GM21576 (cell line): Measurements from ENCODE around the gene MRPL49.

ENCODE experiments used
- ATAC-seq: cut with Tn5 transposase; IDR thresholded peaks from one replicate; pipeline ENCODE4 v1.9.1; 2021; ENCODE audit warnings: mild to moderate bottlenecking, moderate library complexity; ENCODE audit not compliant: unreplicated experiment

The MRPL49 gene

DNA sequence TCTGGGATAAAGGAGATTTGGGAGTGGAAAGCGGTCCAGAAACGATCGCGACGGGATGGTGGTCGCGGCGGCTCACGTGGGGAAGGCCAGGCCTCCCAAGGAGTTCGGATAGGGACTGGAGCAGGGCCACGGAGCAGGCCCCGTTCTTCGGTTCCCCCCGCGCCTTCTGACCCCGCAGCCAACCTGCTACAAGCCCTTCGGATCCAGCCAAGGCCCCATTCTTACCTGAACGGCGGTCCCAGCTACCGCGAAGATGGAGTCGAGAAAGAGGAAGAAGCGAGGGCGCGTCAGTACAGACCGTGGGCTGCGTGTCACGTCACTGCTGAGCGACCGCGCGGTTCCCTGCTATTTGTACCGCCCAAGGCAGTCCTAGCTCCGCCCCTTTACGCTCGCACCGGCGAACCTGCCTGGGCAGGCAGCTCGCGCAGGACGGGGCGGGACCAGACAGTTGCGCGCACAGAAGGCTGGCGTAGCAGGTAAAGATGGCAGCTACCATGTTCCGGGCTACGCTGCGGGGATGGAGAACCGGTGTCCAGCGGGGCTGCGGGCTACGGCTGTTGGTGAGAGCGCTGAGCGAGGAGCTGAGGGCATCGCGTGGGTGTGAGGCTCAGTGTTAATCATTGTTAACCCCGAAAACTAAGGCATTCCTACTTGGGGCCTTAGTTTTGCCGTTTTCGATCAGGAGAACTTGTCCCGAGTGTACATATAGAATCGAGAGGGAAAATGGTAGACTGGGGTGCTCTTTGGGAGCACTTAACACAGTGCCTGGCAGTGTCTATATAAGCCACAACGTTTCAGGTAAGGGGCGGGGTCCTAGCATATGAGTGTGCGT, at the start of gene MRPL49, which contains the start of gene FAU:
TSS of gene MRPL49 (plus strand) at position 457 of the 832 bp plus-strand sequence. CDS start at position 483, 26 bp downstream.
TSS of gene FAU (minus strand) at position 270 of the 832 bp plus-strand sequence. CDS start 321 bp downstream, outside the sequence.
- ATAC-seq, result peak; percentile 64

DNA sequence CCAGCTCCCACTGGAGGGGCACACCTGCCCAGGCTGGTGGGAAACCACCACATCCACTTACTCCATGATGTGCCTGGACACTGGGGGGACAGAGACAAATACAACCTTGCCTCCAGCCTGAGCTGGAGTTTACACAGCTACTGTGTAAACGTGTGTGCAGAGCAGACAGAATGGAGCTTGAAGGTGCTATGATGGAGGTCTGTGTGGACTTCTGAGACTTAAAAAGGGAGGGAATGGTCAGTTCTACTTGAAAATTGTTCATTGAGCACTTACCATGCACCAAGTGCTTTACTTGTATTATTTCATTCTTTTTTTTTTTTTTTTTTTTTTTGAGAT, 49.5 kb upstream of the MRPL49 start:
- ATAC-seq, result no peak

DNA sequence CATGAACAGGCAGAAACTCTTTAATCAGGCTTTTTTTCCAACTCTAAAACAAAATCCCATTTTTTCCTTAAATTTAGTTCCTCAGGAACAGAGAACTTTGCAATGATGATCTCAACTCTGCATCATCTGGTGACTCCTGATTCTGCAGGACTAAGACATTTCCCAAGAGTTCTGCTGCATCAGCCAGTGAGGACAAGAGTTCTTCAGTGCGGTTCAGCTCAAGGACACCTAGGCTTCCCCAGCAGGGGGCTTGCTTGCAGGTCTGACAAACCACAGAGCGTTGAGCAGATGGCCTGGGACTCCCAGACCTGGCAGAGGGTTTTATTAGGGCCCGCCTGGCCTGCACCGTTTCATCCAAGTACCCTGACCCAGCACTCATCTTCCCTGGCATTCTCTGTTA, 44.7 kb upstream of the MRPL49 start:
- no peak for ATAC-seq

DNA sequence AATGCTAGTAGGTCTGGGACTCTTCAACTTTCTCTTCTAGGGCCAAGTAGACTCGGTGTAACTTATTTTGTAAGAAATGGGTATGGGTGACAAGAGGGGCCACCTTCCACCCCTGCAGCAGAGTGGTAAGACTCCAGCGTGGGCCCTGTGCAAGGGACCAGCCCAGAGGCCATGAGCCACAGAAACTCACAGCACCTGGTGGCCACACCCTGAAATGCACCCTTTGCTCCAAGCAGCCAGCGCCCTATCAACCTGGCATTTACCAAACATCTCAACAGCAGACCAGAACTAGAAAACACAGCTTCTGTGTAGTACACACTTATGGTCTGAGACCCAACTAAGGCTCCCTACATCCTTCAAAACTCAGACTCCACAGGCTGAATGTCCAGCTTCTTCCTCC, 44.0 kb upstream of the MRPL49 start:
- no peak for ATAC-seq

DNA sequence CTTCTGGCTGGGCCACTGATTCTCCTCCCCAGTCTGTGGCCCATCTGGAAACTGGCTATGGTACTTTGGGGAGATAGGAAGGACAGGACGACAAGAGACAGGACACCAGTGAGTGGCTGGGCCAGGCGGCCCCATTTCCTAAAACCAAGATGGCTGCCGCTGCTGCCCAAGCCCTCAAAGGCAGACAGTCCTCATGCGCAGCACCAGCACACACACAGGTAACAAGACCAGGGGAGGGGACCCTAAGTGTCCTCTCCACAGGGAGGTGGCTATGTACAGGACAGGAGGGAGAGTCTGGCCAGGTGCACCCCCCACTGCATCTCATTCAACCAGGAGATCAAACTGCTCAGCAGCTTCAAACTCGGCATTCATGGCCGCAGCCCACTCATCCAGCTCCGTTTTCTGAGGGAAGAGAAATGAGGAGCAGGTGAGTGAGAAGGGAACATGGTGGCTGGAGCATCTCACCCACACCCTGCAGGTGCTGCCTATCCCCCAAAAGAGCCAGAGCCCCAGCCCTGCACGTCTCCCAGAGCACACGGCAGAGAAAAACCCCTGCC, 43.3 kb upstream of the MRPL49 start:
- ATAC-seq, result no peak

DNA sequence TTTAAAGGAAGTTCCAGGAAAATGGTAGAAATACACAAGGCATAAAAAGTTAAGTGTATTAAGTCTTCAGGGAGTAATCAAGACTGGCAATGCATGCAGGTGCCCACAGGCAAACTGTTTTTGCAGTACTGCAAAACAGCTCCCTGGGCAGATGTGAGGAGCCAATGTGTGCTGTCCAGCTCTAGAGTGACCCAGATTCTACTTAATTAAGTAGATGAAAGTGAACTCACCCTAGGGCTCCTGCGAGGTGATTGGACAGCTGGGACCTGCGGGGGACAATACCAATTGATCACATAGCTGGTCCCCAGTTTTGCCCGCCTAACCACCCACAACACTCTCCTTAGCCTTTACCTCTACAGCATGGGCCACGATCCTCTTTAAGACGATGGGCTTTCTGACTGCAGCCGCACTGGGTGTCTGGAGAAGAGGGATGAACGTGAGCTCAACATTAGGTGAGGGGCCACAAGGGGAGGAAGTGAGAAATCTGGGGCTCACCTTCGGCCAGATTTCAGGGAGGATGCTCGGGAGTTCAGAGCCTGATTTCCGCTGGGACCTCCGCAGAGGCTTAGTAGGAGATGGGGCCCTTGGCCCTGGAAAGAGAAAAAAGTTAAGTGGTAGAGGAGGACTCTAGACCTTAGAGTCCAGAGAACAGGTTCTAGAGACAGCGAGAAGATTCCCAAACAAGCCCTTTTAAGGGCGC, 38.8 kb upstream of the MRPL49 start:
- ATAC-seq, result peak; percentile 11

DNA sequence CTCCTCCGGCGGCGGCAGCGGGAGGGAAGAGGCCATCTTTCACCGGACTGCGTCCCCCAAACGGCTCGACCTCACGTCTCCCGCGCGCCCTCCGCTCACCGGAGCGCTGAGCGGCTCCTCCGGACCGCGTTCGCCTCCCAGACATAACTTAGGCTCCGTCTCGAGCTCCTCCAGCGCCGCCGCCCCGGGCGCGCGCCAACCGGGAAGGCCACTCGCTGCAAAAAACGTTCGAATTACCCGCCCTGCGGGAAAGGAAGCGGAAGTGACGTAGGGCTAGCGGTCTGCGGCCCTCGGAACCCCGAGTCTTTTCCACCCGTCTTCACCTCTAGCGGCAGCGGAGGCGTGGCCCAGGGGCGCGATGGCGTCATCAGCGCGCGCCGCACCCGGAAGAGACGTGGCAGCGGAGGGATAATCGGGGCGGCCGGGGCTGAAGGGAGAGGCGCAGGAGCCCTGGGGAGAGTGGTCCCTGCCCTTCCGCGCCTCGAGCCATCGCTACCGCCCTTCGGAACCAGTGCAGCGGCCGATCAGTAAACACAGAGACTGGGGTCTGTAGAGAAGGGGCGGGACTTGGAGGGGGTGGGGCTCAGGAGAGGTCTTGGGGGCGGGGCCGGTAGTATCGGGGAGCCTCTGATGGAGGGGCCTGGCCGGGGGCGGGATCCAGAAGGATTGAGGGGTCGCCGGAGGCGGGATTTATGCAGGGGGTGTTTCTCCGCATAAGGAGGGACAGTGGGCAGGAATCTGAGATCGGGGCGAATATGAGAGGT, 38.1 kb upstream of the MRPL49 start, which contains the start of the genes CDCA5 and ZFPL1:
TSS of gene CDCA5 (minus strand) at position 207 of the 764 bp plus-strand sequence. CDS start at position 145, 62 bp downstream.
TSS of gene ZFPL1 (plus strand) at position 389 of the 764 bp plus-strand sequence. CDS start 477 bp downstream, outside the sequence.
- peak; percentile 71 for ATAC-seq

DNA sequence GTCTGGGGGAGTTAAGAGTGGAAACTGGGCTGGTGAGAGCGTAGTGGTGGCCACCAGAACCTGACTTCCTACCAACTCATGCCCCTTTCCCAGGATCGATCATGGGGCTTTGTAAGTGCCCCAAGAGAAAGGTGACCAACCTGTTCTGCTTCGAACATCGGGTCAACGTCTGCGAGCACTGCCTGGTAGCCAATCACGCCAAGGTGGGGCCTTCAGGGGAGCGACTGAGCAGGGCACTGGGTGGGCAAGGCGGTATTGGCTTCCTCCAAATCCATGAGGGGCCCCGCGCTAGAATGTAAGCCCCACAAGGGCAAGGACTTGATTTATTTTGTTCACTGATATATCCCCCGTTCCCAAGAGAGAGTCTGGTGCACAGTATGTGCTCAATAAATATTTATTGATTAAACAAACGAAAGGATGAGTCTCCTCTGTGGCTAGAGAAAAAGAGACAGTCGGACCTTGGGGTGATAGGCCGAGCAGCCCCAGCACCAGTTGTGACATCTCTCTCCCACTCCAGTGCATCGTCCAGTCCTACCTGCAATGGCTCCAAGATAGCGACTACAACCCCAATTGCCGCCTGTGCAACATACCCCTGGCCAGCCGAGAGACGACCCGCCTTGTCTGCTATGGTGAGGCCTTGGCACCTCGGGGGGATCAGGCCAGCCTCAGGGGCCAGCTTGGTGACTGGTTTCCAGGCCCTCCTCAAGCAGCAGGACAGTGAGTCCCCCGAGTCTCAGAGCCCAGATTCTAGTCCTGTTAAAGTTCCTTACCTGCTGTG, 37.3 kb upstream of the MRPL49 start:
- ATAC-seq, result no peak

DNA sequence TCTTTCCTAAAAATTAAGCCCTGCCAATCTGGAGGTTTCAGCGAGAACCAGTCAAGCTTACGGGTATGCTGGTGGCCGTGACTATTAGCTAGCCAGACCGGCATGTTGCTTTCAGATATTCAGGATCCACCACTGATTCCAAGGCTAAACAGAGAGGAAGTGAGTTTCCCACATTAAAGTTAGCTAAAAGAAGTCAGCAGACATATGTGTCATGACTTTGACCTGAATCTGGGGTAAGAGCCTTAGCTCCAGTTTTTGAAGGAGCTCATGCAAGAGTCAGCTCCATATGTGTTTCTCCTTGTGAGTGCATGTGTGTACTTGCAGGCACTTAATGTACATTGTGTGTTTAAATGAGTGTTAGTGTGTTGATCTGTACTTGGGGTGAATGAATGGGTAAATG, 36.7 kb upstream of the MRPL49 start:
- no peak for ATAC-seq

DNA sequence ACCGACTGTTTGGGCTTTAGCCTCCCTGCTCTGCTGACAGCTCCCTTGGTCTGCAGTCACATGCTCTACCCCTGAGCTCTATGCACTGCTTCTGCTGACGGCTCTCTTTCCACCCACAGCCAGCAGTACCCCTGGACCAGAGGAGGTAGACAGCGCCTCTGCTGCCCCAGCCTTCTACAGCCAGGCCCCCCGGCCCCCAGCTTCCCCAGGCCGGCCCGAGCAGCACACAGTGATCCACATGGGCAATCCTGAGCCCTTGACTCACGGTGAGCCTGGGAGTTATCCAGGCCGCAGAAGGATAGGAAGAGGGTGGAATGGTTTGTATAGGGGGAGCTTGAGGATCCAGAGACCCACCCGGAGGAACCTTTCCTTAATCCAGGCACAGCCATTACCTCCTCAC, 35.3 kb upstream of the MRPL49 start:
- ATAC-seq, result no peak

DNA sequence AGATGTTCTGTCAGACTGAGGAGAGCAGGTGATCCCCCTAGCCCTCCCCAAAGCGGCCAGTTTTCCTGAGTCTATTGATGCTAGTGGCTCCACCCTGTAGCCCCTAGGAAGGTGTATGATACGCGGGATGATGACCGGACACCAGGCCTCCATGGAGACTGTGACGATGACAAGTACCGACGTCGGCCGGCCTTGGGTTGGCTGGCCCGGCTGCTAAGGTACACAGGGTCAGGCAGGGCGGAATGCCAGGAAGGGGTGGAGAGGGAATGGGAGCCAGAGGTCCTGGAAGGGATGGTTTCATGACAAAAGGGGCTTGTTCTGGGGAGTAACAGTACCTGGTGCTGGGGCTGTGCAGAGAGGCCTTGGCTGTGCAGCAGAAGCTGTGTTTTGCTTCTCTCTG, 34.9 kb upstream of the MRPL49 start:
- no peak for ATAC-seq

DNA sequence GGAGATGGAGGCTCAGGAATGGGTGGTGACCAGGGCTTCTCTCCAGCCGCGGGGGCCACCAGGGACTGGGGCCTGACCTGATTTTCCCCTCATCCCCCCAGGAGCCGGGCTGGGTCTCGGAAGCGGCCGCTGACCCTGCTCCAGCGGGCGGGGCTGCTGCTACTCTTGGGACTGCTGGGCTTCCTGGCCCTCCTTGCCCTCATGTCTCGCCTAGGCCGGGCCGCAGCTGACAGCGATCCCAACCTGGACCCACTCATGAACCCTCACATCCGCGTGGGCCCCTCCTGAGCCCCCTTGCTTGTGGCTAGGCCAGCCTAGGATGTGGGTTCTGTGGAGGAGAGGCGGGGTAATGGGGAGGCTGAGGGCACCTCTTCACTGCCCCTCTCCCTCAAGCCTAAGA, 34.3 kb upstream of the MRPL49 start:
- ATAC-seq, result no peak

DNA sequence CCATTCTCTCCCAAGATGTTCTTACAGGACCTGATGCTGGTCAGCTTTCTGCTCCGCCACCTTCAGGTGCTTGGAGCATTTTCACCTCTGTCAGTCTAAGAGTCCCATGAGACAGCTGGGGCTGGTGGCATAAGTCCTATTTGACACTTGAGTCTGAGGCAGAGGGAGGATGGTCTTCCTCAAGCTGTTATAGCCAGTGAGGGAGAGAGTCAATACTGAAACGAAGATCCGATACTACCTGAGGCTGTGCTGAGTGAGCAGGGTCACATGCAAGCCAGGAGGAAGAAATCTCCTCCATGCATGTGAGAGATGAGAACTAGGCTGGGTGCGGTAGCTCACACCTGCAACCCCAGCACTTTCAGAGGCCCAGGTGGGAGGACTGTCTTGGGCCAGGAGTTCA, 32.5 kb upstream of the MRPL49 start:
- ATAC-seq, result no peak

DNA sequence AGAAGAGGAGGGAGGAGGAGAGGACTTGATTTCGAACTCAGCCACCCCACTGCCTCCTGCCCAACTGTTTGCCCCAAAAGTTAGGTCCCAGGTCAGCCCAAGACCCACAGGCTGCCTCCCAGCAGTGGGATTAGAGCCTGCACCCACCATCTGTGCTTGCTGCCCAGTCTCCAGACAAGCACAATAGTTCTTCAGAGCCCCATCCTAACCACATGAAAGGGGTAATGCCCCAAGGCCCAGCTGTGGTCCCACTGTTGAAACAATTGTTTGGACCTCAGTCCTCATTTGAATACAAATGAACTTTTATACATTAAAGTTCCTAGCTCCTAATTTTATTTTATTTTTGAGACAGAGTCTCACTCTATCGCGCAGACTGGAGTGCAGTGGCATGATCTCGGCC, 31.5 kb upstream of the MRPL49 start:
- no peak for ATAC-seq

DNA sequence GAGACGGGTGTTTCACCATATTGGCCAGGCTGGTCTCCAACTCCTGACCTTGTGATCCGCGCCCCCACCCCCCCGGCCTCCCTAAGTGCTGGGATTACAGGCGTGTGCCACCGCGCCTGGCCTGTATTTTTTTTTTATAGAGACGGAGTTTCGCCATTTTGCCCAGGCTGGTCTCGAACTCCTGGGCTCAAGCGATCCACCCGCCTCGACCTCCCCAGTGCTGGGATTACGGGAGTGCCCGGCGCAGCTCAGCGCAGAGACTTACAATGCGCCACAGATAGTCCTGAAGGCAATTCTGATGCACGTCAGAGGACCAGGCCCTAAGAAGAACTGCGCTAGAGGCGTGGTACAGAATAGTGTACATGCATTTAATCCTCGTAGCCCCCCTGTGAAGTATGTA, 26.7 kb upstream of the MRPL49 start:
- ATAC-seq, result no peak

DNA sequence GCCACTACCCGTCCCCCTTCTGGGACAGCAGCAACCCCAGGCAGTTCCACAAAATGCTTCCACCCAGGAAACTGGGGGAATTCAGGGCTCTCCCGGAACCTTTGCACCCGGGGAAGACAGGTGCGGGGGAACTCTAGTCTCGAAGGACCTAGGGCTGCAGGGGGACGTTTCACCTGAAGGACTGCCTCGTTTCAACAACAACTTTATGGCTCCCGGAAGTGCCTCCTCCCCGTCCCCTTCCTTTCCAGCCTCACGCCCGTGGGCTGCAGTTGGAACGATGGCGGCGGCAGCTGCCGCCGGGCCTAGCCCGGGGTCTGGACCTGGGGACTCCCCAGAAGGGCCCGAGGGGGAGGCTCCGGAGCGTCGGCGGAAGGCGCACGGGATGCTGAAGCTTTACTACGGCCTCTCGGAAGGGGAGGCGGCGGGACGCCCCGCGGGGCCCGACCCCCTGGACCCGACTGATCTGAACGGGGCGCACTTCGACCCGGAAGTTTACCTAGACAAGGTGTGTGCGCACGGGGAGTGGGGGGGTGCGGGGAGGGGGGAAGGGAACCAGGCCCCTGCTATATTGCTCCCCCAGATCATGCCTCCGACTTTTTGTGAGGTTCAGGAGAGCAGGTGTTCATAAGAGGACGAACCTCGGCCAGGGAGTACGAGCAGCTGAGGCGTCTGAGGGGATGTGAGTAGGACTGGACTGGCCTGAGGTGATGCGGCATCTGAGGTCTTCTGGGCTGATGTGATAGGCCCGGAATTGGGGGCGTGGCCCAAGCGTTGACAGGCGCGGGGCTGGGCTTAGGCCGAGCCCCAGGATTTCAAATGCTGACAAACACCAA, 25.9 kb upstream of the MRPL49 start, which contains the start of gene VPS51:
TSS of gene VPS51 (plus strand) at position 241 of the 833 bp plus-strand sequence. CDS start at position 278, 37 bp downstream.
- ATAC-seq, result peak; percentile 80

DNA sequence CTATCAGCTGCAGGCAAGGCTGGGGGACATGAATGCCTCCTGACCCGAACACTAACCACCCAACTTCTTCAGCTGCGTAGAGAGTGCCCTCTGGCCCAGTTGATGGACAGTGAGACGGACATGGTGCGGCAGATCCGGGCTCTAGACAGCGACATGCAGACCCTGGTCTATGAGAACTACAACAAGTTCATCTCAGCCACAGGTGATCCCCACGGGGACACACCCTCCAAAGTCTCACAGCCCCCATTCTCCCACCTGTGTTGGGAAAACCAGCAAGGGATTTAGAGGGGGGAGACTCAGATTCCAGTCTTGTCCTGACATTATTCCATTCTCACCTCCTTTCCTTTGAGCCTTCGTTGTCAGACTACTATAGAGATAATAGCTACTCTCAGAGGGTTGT, 25.2 kb upstream of the MRPL49 start:
- no peak for ATAC-seq

DNA sequence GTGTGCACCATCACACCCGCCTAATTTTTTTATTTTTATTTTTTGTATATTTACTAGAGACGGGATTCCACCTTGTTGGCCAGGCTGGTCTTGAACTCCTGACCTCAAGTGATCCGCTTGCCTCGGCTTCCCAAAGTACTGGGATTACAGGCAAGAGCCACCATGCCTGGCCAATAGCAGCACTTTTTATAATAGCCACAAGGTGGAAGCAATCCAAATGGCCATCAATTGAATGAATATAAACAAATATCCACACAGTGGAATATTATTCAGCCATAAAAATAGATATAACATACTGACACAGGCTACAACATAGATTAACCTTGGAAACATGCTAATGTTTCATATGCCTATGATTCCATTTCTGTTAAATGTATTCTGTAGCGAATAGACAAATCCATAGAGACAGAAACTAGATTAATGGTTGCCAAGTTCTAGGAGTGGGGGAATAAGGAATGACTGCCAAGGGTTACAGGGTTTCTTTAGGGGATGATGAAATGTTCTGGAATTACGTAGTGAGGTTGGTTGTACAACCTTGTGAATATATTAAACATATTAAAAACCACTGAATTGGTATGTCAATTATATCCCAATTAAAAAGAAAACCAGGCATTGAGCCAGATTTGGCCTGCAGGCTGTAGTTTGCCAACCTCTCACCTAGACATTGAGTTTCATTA, 21.3 kb upstream of the MRPL49 start:
- no peak for ATAC-seq
